Panc1 (cell line): ENCODE data around the gene CCNK.

Experiments
- CTCF ChIP-seq: fragments of 450-650 bp; IDR thresholded peaks from 2 replicates; pipeline ENCODE4 v1.5.1; 2017; ENCODE audit warnings: mild to moderate bottlenecking
- REST ChIP-seq, 2 experiments: IDR thresholded peaks; 2 replicates each; pipeline ENCODE4 v1.6.1; 2011 to 2012; ENCODE audit warnings: low read depth in 2 of 2, control low read depth in 1 of 2, low read length in 1 of 2, mild to moderate bottlenecking in 1 of 2, moderate library complexity in 1 of 2; ENCODE audit not compliant: insufficient read depth in 1 of 2
- SIN3A ChIP-seq: IDR thresholded peaks from 2 replicates; pipeline ENCODE4 v1.6.1; 2012; ENCODE audit warnings: low read depth, mild to moderate bottlenecking, low read length, moderate library complexity, borderline replicate concordance; ENCODE audit not compliant: insufficient read depth
- TCF7L2 ChIP-seq: IDR thresholded peaks from 2 replicates; pipeline ENCODE4 v1.6.1; 2011; ENCODE audit warnings: mild to moderate bottlenecking, low read depth, low read length, inconsistent platforms

GRCh38 chr14:99478128-99478527 lies 3.1 kb upstream of the CCNK start:
- no peak for TF ChIP-seq TCF7L2
- TF ChIP-seq REST (IDR thresholded peaks at IDR 0.05; ENCODE audit: insufficient read depth in 1 of 2, low read depth in 2 of 2, low read length in 1 of 2), result no peak
- no peak for TF ChIP-seq SIN3A
- TF ChIP-seq CTCF, result no peak
